ENCODE measurements around the gene EPHX1.
"Not testable (repeated sequence)": the region's sequence is repeated elsewhere in the genome, so short reads cannot be mapped to it uniquely, and the experiment has no call there.

DNA sequence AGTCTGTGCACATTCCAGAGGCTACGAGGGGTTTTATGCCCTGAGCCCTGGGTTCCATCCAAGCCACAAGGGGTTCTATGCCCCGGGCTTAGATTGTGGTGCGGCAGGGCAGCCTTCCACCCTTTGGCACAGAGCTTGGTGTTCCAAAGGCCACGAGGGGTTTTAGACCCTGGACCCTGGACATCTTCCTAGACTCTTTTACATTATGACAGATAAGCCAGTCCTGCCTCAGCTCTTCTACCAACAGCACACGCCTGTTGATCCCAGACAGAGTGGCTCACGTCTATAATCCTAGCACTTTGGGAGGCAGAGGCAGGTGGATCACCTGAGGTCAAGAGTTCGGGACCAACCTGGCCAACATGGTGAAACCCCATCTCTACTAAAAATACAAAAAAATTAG, 8.8 kb upstream of the EPHX1 start:
- TF ChIP-seq, protein P1, sequence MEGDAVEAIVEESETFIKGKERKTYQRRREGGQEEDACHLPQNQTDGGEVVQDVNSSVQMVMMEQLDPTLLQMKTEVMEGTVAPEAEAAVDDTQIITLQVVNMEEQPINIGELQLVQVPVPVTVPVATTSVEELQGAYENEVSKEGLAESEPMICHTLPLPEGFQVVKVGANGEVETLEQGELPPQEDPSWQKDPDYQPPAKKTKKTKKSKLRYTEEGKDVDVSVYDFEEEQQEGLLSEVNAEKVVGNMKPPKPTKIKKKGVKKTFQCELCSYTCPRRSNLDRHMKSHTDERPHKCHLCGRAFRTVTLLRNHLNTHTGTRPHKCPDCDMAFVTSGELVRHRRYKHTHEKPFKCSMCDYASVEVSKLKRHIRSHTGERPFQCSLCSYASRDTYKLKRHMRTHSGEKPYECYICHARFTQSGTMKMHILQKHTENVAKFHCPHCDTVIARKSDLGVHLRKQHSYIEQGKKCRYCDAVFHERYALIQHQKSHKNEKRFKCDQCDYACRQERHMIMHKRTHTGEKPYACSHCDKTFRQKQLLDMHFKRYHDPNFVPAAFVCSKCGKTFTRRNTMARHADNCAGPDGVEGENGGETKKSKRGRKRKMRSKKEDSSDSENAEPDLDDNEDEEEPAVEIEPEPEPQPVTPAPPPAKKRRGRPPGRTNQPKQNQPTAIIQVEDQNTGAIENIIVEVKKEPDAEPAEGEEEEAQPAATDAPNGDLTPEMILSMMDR (conservative IDR thresholded peaks at IDR 0.05 in 1 of 2, IDR thresholded peaks at IDR 0.05 in 1 of 2; ENCODE audit: low read depth in 1 of 2, low read length in 2 of 2) = not testable (repeated sequence)
- TF ChIP-seq EZH2 (IDR thresholded peaks at IDR 0.05; ENCODE audit: low read length, missing control alignments) = not testable (repeated sequence)

All from fibroblast of lung (primary cell).